HCT116 (cell line): ENCODE data around the gene ELP5. TPM values are rescaled to one million over a fixed set of nuclear protein-coding genes. Genes with fewer than 3 reads are reported as not detected.

Source experiments
- CBX3 ChIP-seq: IDR thresholded peaks from 2 replicates; pipeline ENCODE4 v1.6.1; 2012; ENCODE audit warnings: low read depth
- CTCF ChIP-seq, 3 experiments: fragments of 200-600 bp in 1 of 3; sonication (generic) in 1 of 3; IDR thresholded peaks in 2 of 3; conservative IDR thresholded peaks in 1 of 3; 2 replicates each; pipeline ENCODE4 v1.5.1; 2012 to 2017; ENCODE audit warnings: low read depth in 2 of 3, low read length in 2 of 3, antibody characterized with exemption in 1 of 3, borderline replicate concordance in 1 of 3, control low read depth in 1 of 3, mild to moderate bottlenecking in 1 of 3, mixed read lengths in 1 of 3, mixed run types in 1 of 3, moderate library complexity in 1 of 3; ENCODE audit not compliant: insufficient read depth in 1 of 3
- EZH2phosphoT487 ChIP-seq: fragments of 200-600 bp; IDR thresholded peaks from 2 replicates; pipeline ENCODE4 v1.6.1; 2018; ENCODE audit warnings: antibody characterized with exemption, borderline replicate concordance
- FOSL1 ChIP-seq: IDR thresholded peaks from 2 replicates; pipeline ENCODE4 v1.6.1; 2012; ENCODE audit warnings: low read depth
- RAD21 ChIP-seq: IDR thresholded peaks from 2 replicates; pipeline ENCODE4 v1.6.1; 2012; ENCODE audit warnings: low read depth, mild to moderate bottlenecking
- SP1 ChIP-seq: IDR thresholded peaks from 2 replicates; pipeline ENCODE4 v1.6.1; 2012; ENCODE audit warnings: low read depth
- SRF ChIP-seq: IDR thresholded peaks from 2 replicates; pipeline ENCODE4 v1.6.1; 2012; ENCODE audit warnings: low read depth
- ZFX ChIP-seq: fragments of 450-650 bp; IDR thresholded peaks from 2 replicates; pipeline ENCODE4 v1.6.1; 2017
- ZNF274 ChIP-seq: fragments of 200-500 bp; sonication (Bioruptor generic); IDR thresholded peaks from 2 replicates; pipeline ENCODE4 v1.6.1; 2014; ENCODE audit warnings: mild to moderate bottlenecking, low read depth, low read length, inconsistent platforms
- total RNA-seq: library from RNA; stranded (reverse); gene quantifications from one replicate; pipeline ENCODE4 v1.2.1, GENCODE V29; 2021; ENCODE audit not compliant: unreplicated experiment
- TF ChIP-seq, protein P1 (sequence below): IDR thresholded peaks from 2 replicates; pipeline ENCODE4 v1.6.1; 2012; ENCODE audit warnings: low read depth
- TF ChIP-seq, protein P2 (sequence below): IDR thresholded peaks from 2 replicates; pipeline ENCODE4 v1.6.1; 2012

ELP5 gene
- total RNA-seq, 1 experiment from 2014 or later = 81.7 TPM

- TF ChIP-seq, protein P1, sequence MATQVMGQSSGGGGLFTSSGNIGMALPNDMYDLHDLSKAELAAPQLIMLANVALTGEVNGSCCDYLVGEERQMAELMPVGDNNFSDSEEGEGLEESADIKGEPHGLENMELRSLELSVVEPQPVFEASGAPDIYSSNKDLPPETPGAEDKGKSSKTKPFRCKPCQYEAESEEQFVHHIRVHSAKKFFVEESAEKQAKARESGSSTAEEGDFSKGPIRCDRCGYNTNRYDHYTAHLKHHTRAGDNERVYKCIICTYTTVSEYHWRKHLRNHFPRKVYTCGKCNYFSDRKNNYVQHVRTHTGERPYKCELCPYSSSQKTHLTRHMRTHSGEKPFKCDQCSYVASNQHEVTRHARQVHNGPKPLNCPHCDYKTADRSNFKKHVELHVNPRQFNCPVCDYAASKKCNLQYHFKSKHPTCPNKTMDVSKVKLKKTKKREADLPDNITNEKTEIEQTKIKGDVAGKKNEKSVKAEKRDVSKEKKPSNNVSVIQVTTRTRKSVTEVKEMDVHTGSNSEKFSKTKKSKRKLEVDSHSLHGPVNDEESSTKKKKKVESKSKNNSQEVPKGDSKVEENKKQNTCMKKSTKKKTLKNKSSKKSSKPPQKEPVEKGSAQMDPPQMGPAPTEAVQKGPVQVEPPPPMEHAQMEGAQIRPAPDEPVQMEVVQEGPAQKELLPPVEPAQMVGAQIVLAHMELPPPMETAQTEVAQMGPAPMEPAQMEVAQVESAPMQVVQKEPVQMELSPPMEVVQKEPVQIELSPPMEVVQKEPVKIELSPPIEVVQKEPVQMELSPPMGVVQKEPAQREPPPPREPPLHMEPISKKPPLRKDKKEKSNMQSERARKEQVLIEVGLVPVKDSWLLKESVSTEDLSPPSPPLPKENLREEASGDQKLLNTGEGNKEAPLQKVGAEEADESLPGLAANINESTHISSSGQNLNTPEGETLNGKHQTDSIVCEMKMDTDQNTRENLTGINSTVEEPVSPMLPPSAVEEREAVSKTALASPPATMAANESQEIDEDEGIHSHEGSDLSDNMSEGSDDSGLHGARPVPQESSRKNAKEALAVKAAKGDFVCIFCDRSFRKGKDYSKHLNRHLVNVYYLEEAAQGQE = no peak
- TF ChIP-seq CTCF (IDR thresholded peaks at IDR 0.05 in 2 of 3, conservative IDR thresholded peaks at IDR 0.05 in 1 of 3; ENCODE audit: borderline replicate concordance in 1 of 3, insufficient read depth in 1 of 3, low read depth in 2 of 3, low read length in 2 of 3) (peak; percentile 91 to 97 (median 95)), ZNF274 (no peak), SRF (no peak), CBX3 (no peak), RAD21 (peak; percentile 98), FOSL1 (no peak), SP1 (no peak; the same call in 1 of the 2 replicates), EZH2phosphoT487 (no peak), ZFX (no peak)
- TF ChIP-seq, protein P2, sequence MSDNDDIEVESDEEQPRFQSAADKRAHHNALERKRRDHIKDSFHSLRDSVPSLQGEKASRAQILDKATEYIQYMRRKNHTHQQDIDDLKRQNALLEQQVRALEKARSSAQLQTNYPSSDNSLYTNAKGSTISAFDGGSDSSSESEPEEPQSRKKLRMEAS = peak; percentile 66
- TF ChIP-seq, all 23 proteins: peak for 4
These were observed 28.6 kb downstream of the ELP5 start (continued) for GRCh38 chr17:7280519-7281073.
